H1 (cell line): Measurements from ENCODE around the gene SNX25. TPM values are rescaled to one million over a fixed set of nuclear protein-coding genes. Genes with fewer than 3 reads are reported as not detected.

Experiments used
- CTCF ChIA-PET: fragments of 300-600 bp; sonication (Branson Sonifier 250); formaldehyde crosslinking; loops from one replicate; lab custom pipeline; 2021; ENCODE audit not compliant: partially characterized antibody; lab: Charles Lee
- POLR2A ChIA-PET: fragments of 300-600 bp; sonication (Branson Sonifier 250); formaldehyde crosslinking; loops from one replicate; lab custom pipeline; 2021; ENCODE audit warnings: inconsistent platforms; ENCODE audit not compliant: partially characterized antibody; lab: Charles Lee
- DNase-seq, 2 experiments: peaks; one replicate each; pipeline versions ENCODE4 v3.0.0 to v3.0.0-alpha.2; 2010 to 2022; ENCODE audit warnings: low spot score in 2 of 2, low read depth in 1 of 2, mixed read lengths in 1 of 2
- FAIRE-seq: peaks from 2 replicates; lab custom pipeline; 2011; peaks lifted over from hg19 to GRCh38; lab: Jason Lieb, UNC
- H2AFZ ChIP-seq: 2 replicates; pipeline ENCODE4 v1.8.1; 2012; ENCODE audit warnings: low read length, inconsistent platforms
- H2AK5ac ChIP-seq: 2 replicates; pipeline ENCODE4 v1.6.1; 2013; ENCODE audit warnings: low read depth, low read length
- H2BK120ac ChIP-seq: replicated peaks from 2 replicates; pipeline ENCODE3; 2013; ENCODE audit warnings: low read depth, low read length, inconsistent platforms
- H2BK12ac ChIP-seq: 2 replicates; pipeline ENCODE4 v1.6.1; 2013; ENCODE audit warnings: low read depth, low read length
- H2BK15ac ChIP-seq: 2 replicates; pipeline ENCODE4 v1.6.1; 2013; ENCODE audit warnings: low read length
- H2BK20ac ChIP-seq: 2 replicates; pipeline ENCODE4 v1.6.1; 2013; ENCODE audit warnings: low read length
- H2BK5ac ChIP-seq: 2 replicates; pipeline ENCODE4 v1.6.1; 2013; ENCODE audit warnings: low read depth, low read length
- H3K14ac ChIP-seq: 2 replicates; pipeline ENCODE4 v1.6.1; 2013; ENCODE audit warnings: inconsistent platforms; ENCODE audit not compliant: insufficient read length
- H3K18ac ChIP-seq: 2 replicates; pipeline ENCODE4 v1.6.1; 2013; ENCODE audit warnings: low read length; ENCODE audit errors: extremely low read depth
- H3K23ac ChIP-seq: 2 replicates; pipeline ENCODE4 v1.6.1; 2013; ENCODE audit warnings: inconsistent platforms; ENCODE audit not compliant: insufficient read length
- H3K23me2 ChIP-seq: 2 replicates; pipeline ENCODE4 v1.6.1; 2013; ENCODE audit warnings: low read depth, low read length
- H3K27ac ChIP-seq: 2 replicates; pipeline ENCODE4 v1.6.1; 2011; ENCODE audit warnings: low read depth, low read length, inconsistent platforms
- H3K27me3 ChIP-seq, 4 experiments: replicated peaks in 1 of 4; 1 replicate in 1 of 4; 2 replicates in 3 of 4; pipeline versions ENCODE4 v1.6.1 to v1.8.1; 2011 to 2013; ENCODE audit warnings: low read length in 3 of 4, mild to moderate bottlenecking in 3 of 4, inconsistent platforms in 2 of 4, mixed read lengths in 2 of 4, moderate library complexity in 1 of 4; ENCODE audit not compliant: control insufficient read depth in 3 of 4, insufficient read depth in 3 of 4; ENCODE audit errors: extremely low read depth in 1 of 4
- H3K36me3 ChIP-seq, 4 experiments: 2 replicates each; pipeline versions ENCODE4 v1.6.1 to v1.8.1; 2011 to 2013; ENCODE audit warnings: mild to moderate bottlenecking in 4 of 4, low read length in 3 of 4, moderate library complexity in 2 of 4, control low read depth in 1 of 4, inconsistent platforms in 1 of 4; ENCODE audit not compliant: insufficient read depth in 4 of 4, control insufficient read depth in 2 of 4
- H3K4ac ChIP-seq: replicated peaks from 2 replicates; pipeline ENCODE3; 2013; ENCODE audit warnings: low read length, low read depth, mixed read lengths, inconsistent platforms; ENCODE audit not compliant: insufficient read length
- H3K4me1 ChIP-seq, 4 experiments: replicated peaks in 1 of 4; 1 replicate in 1 of 4; 2 replicates in 3 of 4; pipeline versions ENCODE4 v1.6.1 to v1.8.1; 2011 to 2013; ENCODE audit warnings: low read length in 3 of 4, inconsistent platforms in 2 of 4, mixed read lengths in 1 of 4; ENCODE audit not compliant: insufficient read depth in 4 of 4, control insufficient read depth in 3 of 4
- H3K4me2 ChIP-seq, 2 experiments: 2 replicates each; pipeline versions ENCODE4 v1.6.1 to v1.8.1; 2011 to 2013; ENCODE audit warnings: low read depth in 2 of 2, low read length in 2 of 2, control low read depth in 1 of 2, inconsistent platforms in 1 of 2, mild to moderate bottlenecking in 1 of 2; ENCODE audit not compliant: insufficient read depth in 1 of 2
- H3K4me3 ChIP-seq, 4 experiments: fragments of 200-600, 300-600 bp in 1 of 4; sonication (generic), shearing (Covaris generic), sonication (Bioruptor Twin) in 1 of 4; 2 replicates each; pipeline versions ENCODE4 v1.5.1 to v1.8.1; 2011 to 2016; ENCODE audit warnings: low read length in 4 of 4, low read depth in 3 of 4, control low read depth in 2 of 4, inconsistent platforms in 2 of 4, mild to moderate bottlenecking in 2 of 4, mixed read lengths in 1 of 4, moderate library complexity in 1 of 4; ENCODE audit not compliant: insufficient read depth in 2 of 4; ENCODE audit errors: extremely low read depth in 1 of 4
- H3K56ac ChIP-seq: replicated peaks from 2 replicates; pipeline ENCODE3; 2013; ENCODE audit warnings: low read depth, mild to moderate bottlenecking, mixed read lengths, low read length, inconsistent platforms; ENCODE audit not compliant: insufficient read length
- H3K79me1 ChIP-seq: 2 replicates; pipeline ENCODE4 v1.6.1; 2013; ENCODE audit warnings: low read depth, low read length, control low read depth
- H3K79me2 ChIP-seq, 2 experiments: 2 replicates each; pipeline versions ENCODE4 v1.6.1 to v1.8.1; 2012 to 2013; ENCODE audit warnings: low read length in 2 of 2, mild to moderate bottlenecking in 2 of 2, inconsistent platforms in 1 of 2; ENCODE audit not compliant: insufficient read depth in 2 of 2, control insufficient read depth in 1 of 2
- H3K9ac ChIP-seq, 4 experiments: replicated peaks in 1 of 4; 1 replicate in 1 of 4; 2 replicates in 3 of 4; pipeline versions ENCODE4 v1.6.1 to v1.8.1; 2011 to 2013; ENCODE audit warnings: low read depth in 3 of 4, low read length in 3 of 4, control low read depth in 2 of 4, mild to moderate bottlenecking in 2 of 4, moderate library complexity in 2 of 4, inconsistent platforms in 1 of 4; ENCODE audit errors: extremely low read depth in 1 of 4
- H3K9me3 ChIP-seq, 2 experiments: 2 replicates each; pipeline versions ENCODE4 v1.6.1 to v1.8.1; 2012 to 2013; ENCODE audit warnings: mild to moderate bottlenecking in 2 of 2, moderate library complexity in 2 of 2, control low read depth in 1 of 2, inconsistent platforms in 1 of 2, low read depth in 1 of 2, low read length in 1 of 2, mixed read lengths in 1 of 2; ENCODE audit not compliant: insufficient read depth in 2 of 2
- H4K20me1 ChIP-seq, 2 experiments: replicated peaks in 1 of 2; 2 replicates each; pipeline versions ENCODE3 to v1.8.1; 2011 to 2013; ENCODE audit warnings: inconsistent platforms in 2 of 2, low read length in 2 of 2, mild to moderate bottlenecking in 1 of 2; ENCODE audit not compliant: insufficient read depth in 2 of 2, control insufficient read depth in 1 of 2
- H4K5ac ChIP-seq: 2 replicates; pipeline ENCODE4 v1.6.1; 2013; ENCODE audit warnings: low read length, low read depth, mixed read lengths, inconsistent platforms; ENCODE audit not compliant: insufficient read length
- H4K8ac ChIP-seq: 2 replicates; pipeline ENCODE4 v1.8.0; 2013; ENCODE audit warnings: mild to moderate bottlenecking, moderate library complexity, low read length, inconsistent platforms; ENCODE audit not compliant: insufficient read depth; ENCODE audit errors: extremely low read depth
- H4K91ac ChIP-seq: replicated peaks from 2 replicates; pipeline ENCODE3; 2013; ENCODE audit warnings: low read length, mixed read lengths, inconsistent platforms; ENCODE audit not compliant: insufficient read length
- BACH1 ChIP-seq: IDR thresholded peaks from 2 replicates; pipeline ENCODE4 v1.6.1; 2012; ENCODE audit warnings: low read length, improper control_type of control experiment
- CTBP2 ChIP-seq: IDR thresholded peaks from 2 replicates; pipeline ENCODE4 v1.7.0; 2011; ENCODE audit warnings: borderline replicate concordance, mild to moderate bottlenecking, moderate library complexity, mixed read lengths, low read length; ENCODE audit not compliant: insufficient read depth, insufficient read length
- KDM4A ChIP-seq: IDR thresholded peaks from one replicate; pipeline ENCODE4 v1.7.1; 2012; ENCODE audit warnings: low read depth, mild to moderate bottlenecking, moderate library complexity, low read length, inconsistent platforms; ENCODE audit not compliant: severe bottlenecking
- KDM5A ChIP-seq: fragments of 200-600 bp; IDR thresholded peaks from 2 replicates; pipeline ENCODE4 v1.7.1; 2012; ENCODE audit warnings: mild to moderate bottlenecking, low read length, inconsistent platforms, mixed read lengths
- MAX ChIP-seq: IDR thresholded peaks from 2 replicates; pipeline ENCODE4 v1.6.1; 2012; ENCODE audit warnings: inconsistent platforms
- NANOG ChIP-seq: IDR thresholded peaks from 2 replicates; pipeline ENCODE4 v1.6.1; 2011; ENCODE audit warnings: low read length, low read depth, mild to moderate bottlenecking, inconsistent platforms; ENCODE audit not compliant: insufficient read depth, poor library complexity, severe bottlenecking
- RNF2 ChIP-seq: fragments of 200-900, 300-1000 bp; sonication (generic); IDR thresholded peaks from 2 replicates; pipeline ENCODE4 v1.7.1; 2016; ENCODE audit warnings: borderline replicate concordance, low read depth, mild to moderate bottlenecking, antibody characterized with exemption, low read length; ENCODE audit not compliant: poor library complexity, severe bottlenecking; ENCODE audit errors: missing control alignments
- SIRT6 ChIP-seq: IDR thresholded peaks from one replicate; pipeline ENCODE4 v1.7.1; 2012; ENCODE audit warnings: low read length, inconsistent platforms
- USF2 ChIP-seq: IDR thresholded peaks from 2 replicates; pipeline ENCODE4 v1.6.1; 2011; ENCODE audit warnings: low read length, improper control_type of control experiment
- WGBS, 2 experiments: shearing (Covaris generic) in 1 of 2; methylation state at CpG; one replicate each; pipeline versions ENCODE4 v1.1.6 to v1.1.7; 2013 to 2015; ENCODE audit warnings: low lambda C conversion rate in 2 of 2, mixed read lengths in 2 of 2, inconsistent platforms in 1 of 2, low coverage in 1 of 2, missing lambda C conversion rate in 1 of 2; ENCODE audit not compliant: insufficient replicate concordance in 2 of 2, insufficient coverage in 1 of 2, insufficient read length in 1 of 2; ENCODE audit errors: extremely low coverage in 1 of 2, missing lambda C conversion rate in 1 of 2; 5-methylcytosine and 5-hydroxymethylcytosine counted together
- polyA plus RNA-seq, 7 experiments: library from polyadenylated mRNA; depleted of rRNA in 3 of 7; stranded (reverse) in 5 of 7; unstranded in 2 of 7; fragments of >200 nt in 5 of 7; fragments of 200-250 nt in 2 of 7; gene quantifications; 1 replicate in 5 of 7; 2 replicates in 1 of 7; 4 replicates in 1 of 7; pipeline versions ENCODE4 v1.2.1 to v1.2.3, GENCODE V29; 2011 to 2013; ENCODE audit warnings: missing spikeins in 2 of 7, mixed read lengths in 2 of 7
- total RNA-seq: library from RNA; stranded (reverse); fragmentation: NEBNext Ultra II Directional; extraction: Animal tissue kit (Norgen Biotek cat#: 25700); gene quantifications from 2 replicates; pipeline ENCODE4 v1.2.1, GENCODE V29; 2021

SNX25 gene
- total and polyA plus RNA-seq, 2 of the 8 experiments (the other 6 are each of a cell fraction or from before 2014, with no cell fraction given) = 5.4 to 19.9 TPM

- H3K14ac ChIP-seq = no peak overlapping the region
- no peak overlapping the region for H2BK12ac ChIP-seq
- peaks cover 0 to 29% (median 2%) of the 10 kb centered on the region in 4 experiments; a peak in 4 of 8 replicates for H3K36me3 ChIP-seq
- H3K18ac ChIP-seq = no peak overlapping the region
- no peak overlapping the region for H2BK15ac ChIP-seq
- H3K4me2 ChIP-seq = no peak overlapping the region
- H3K27me3 ChIP-seq = no peaks in the 10 kb centered on the region
- H3K9me3 ChIP-seq = no peaks in the 10 kb centered on the region
- no peak overlapping the region for H2AFZ ChIP-seq
- no peak overlapping the region for H3K9ac ChIP-seq
- peaks cover 0 to 3% (median 0%) of the 10 kb centered on the region in 4 experiments; a peak in 1 of 7 replicates for H3K4me1 ChIP-seq
- no peak overlapping the region for H2AK5ac ChIP-seq
- H4K5ac ChIP-seq = no peak overlapping the region
- no peaks in the 10 kb centered on the region for H4K20me1 ChIP-seq
- no peak overlapping the region for H4K91ac ChIP-seq
- ChIA-PET CTCF (no interaction called here), POLR2A (no interaction called here)
- no peak overlapping the region for H3K4ac ChIP-seq
- DNase-seq (no peak), FAIRE-seq (no peak)
- 58% methylated on average over 1 of the region's 1 CpG; no CpG with 5 or more reads in 1 of the 2 experiments for WGBS, 2 experiments
- H4K8ac ChIP-seq = no peak overlapping the region
- TF ChIP-seq KDM4A = no peak
- no peak for TF ChIP-seq MAX
- TF ChIP-seq BACH1 = no peak
- TF ChIP-seq KDM5A = no peak
- no peak for TF ChIP-seq CTBP2
- no peak for TF ChIP-seq NANOG
- no peak for TF ChIP-seq SIRT6
- TF ChIP-seq RNF2 = no peak
- no peak for TF ChIP-seq USF2
- H2BK20ac ChIP-seq = no peak overlapping the region
- no peak overlapping the region for H3K4me3 ChIP-seq
- no peak overlapping the region for H2BK5ac ChIP-seq
- H3K56ac ChIP-seq = no peak overlapping the region
- peaks cover 2% of the 10 kb centered on the region; the same call in 1 of the 2 replicates for H3K79me1 ChIP-seq
- no peak overlapping the region for H3K27ac ChIP-seq
- H3K23ac ChIP-seq = no peak overlapping the region
- no peaks in the 10 kb centered on the region for H3K79me2 ChIP-seq
- H2BK120ac ChIP-seq = no peak overlapping the region
- H3K23me2 ChIP-seq = no peaks in the 10 kb centered on the region
Observed at GRCh38 chr4:185265942-185266341, 56.5 kb downstream of the SNX25 start.
